HEK293T (cell line): ENCODE data around the gene LENG9.

ENCODE experiments used
- BHLHE40 ChIP-seq: fragments of 450-650 bp; IDR thresholded peaks from 2 replicates; pipeline ENCODE4 v1.6.1; 2016; ENCODE audit warnings: mild to moderate bottlenecking, moderate library complexity, borderline replicate concordance
- CTBP1 ChIP-seq: fragments of 450-650 bp; IDR thresholded peaks from 2 replicates; pipeline ENCODE4 v1.6.1; 2016; ENCODE audit warnings: borderline replicate concordance
- ELF4 ChIP-seq: fragments of 450-650 bp; IDR thresholded peaks from 2 replicates; pipeline ENCODE4 v1.6.1; 2017; ENCODE audit warnings: antibody characterized with exemption
- FOXA1 ChIP-seq: fragments of 450-650 bp; IDR thresholded peaks from 2 replicates; pipeline ENCODE4 v1.6.1; 2016; ENCODE audit warnings: mild to moderate bottlenecking
- FOXK2 ChIP-seq: fragments of 450-650 bp; IDR thresholded peaks from 2 replicates; pipeline ENCODE4 v1.6.1; 2016; ENCODE audit warnings: mild to moderate bottlenecking
- FOXM1 ChIP-seq: fragments of 450-650 bp; IDR thresholded peaks from 2 replicates; pipeline ENCODE4 v1.6.1; 2017; ENCODE audit warnings: mild to moderate bottlenecking, borderline replicate concordance
- HDGF ChIP-seq: fragments of 450-650 bp; IDR thresholded peaks from 2 replicates; pipeline ENCODE4 v1.6.1; 2017; ENCODE audit warnings: antibody characterized with exemption, borderline replicate concordance
- LEF1 ChIP-seq: fragments of 450-650 bp; IDR thresholded peaks from 2 replicates; pipeline ENCODE4 v1.6.1; 2017; ENCODE audit warnings: mild to moderate bottlenecking, borderline replicate concordance
- NFRKB ChIP-seq: fragments of 450-650 bp; IDR thresholded peaks from 2 replicates; pipeline ENCODE4 v1.6.1; 2016; ENCODE audit warnings: mild to moderate bottlenecking, moderate library complexity
- SP1 ChIP-seq: fragments of 450-650 bp; IDR thresholded peaks from 2 replicates; pipeline ENCODE4 v1.6.1; 2017
- SUZ12 ChIP-seq: fragments of 450-650 bp; IDR thresholded peaks from 2 replicates; pipeline ENCODE4 v1.6.1; 2016; ENCODE audit warnings: mild to moderate bottlenecking
- TARDBP ChIP-seq: fragments of 450-650 bp; IDR thresholded peaks from 2 replicates; pipeline ENCODE4 v1.6.1; 2016
- ZNF384 ChIP-seq: fragments of 450-650 bp; IDR thresholded peaks from 2 replicates; pipeline ENCODE4 v1.6.1; 2016

- TF ChIP-seq TARDBP (no peak), LEF1 (no peak), ELF4 (no peak), NFRKB (no peak), SP1 (no peak), ZNF384 (no peak), FOXA1 (no peak), CTBP1 (no peak), FOXM1 (no peak), FOXK2 (no peak), SUZ12 (no peak), BHLHE40 (no peak), HDGF (no peak)
Measured at GRCh38 chr19:54477650-54478049, 14.1 kb upstream of the LENG9 start.
